GM12874 (cell line): Measurements from ENCODE around the gene PCSK5.

Source experiments
- TF ChIP-seq, protein P1 (sequence below): IDR thresholded peaks from 2 replicates; pipeline ENCODE4 v1.5.1; 2011; ENCODE audit warnings: low read depth, mild to moderate bottlenecking, control low read depth, low read length, moderate library complexity; ENCODE audit not compliant: insufficient read depth

The PCSK5 gene

DNA sequence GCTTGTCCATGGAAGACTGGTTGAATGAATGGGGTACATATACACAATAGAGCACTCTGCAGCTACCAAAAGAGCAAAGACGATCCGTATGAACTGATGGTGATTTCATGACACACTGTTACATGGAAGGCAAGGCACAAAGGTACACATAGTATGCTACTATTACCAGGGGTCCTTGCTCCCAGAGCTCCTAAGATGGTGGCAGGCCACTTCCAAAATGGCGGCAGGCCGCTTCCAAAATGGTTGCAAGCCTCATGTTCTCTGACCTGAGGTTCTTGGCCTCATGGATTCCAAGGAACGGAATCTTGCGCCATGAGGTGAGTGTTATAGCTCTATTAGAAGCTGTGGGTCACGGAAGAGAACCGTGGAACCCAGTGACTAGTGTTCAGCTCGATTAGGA is 356.2 kb downstream of the PCSK5 start:
- TF ChIP-seq, protein P1, sequence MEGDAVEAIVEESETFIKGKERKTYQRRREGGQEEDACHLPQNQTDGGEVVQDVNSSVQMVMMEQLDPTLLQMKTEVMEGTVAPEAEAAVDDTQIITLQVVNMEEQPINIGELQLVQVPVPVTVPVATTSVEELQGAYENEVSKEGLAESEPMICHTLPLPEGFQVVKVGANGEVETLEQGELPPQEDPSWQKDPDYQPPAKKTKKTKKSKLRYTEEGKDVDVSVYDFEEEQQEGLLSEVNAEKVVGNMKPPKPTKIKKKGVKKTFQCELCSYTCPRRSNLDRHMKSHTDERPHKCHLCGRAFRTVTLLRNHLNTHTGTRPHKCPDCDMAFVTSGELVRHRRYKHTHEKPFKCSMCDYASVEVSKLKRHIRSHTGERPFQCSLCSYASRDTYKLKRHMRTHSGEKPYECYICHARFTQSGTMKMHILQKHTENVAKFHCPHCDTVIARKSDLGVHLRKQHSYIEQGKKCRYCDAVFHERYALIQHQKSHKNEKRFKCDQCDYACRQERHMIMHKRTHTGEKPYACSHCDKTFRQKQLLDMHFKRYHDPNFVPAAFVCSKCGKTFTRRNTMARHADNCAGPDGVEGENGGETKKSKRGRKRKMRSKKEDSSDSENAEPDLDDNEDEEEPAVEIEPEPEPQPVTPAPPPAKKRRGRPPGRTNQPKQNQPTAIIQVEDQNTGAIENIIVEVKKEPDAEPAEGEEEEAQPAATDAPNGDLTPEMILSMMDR: no peak

DNA sequence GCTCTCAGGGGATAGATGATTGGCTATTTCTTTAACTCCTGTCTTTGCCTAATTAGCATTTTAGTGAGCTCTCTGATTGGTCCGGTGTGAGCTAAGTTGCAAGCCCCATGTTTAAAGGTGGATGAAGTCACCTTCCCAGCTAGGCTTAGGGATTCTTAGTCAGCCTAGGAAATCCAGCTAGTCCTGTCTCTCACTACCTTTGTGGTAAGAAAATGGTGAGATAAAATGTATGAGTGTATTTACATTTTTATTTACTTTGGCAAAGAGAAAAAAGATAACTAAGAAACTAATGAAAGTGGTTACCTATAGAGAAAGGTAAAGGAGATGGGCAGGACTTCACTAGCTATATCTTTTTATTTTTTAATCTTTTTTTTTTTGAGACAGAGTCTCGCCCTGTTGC is 357.0 kb downstream of the PCSK5 start:
- TF ChIP-seq, protein P1: no peak

DNA sequence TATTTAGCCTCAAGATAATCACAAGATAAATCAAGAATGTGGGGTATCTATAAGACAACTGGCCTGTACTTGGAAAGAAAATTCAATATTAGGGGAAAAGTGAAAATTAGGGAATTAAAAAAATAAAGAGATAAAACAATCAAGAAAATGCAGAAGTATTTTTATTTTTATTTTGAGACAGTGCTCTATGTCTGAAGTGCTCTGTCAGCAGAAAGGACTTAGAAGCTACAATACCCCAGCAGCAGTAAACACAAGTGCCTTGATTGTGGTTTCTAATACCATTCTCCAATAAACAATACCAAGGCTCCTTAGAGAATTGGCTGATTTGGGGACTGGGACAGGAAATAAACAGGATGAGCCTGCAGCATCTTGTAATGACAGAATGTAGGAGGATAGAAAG is 358.8 kb downstream of the PCSK5 start:
- TF ChIP-seq, protein P1: no peak

DNA sequence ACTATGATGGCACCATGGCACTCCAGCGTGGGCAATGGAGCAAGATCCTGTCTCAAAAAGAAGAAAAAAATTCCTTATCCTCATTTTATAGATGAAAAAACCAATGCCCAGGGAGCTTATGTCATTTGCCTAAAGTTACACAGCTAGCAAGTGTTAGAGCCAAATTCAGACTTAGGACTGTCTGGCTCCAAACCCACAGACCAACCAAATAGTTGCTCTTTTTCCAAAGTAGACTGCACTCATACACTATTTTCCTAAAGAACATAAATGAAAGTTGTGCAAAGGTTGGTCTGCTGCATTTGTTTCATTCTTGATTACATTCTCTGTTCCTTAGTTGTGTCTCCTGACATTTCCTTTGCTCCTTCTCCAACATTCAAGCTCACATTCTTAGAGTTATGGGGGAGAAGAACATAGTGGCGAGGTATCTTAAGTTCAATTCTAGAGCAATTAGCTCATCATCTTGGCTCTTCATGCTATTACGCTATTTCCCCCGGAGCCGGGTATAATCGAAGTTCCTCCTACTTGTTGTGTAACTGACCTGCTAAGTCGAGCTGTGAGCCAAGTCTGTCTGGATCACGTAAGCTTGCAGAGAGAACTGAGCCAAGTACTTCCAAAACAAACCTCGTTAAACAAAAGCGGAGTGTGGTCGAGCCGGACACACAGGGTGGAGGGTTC is 365.4 kb downstream of the PCSK5 start:
- TF ChIP-seq, protein P1: no peak

DNA sequence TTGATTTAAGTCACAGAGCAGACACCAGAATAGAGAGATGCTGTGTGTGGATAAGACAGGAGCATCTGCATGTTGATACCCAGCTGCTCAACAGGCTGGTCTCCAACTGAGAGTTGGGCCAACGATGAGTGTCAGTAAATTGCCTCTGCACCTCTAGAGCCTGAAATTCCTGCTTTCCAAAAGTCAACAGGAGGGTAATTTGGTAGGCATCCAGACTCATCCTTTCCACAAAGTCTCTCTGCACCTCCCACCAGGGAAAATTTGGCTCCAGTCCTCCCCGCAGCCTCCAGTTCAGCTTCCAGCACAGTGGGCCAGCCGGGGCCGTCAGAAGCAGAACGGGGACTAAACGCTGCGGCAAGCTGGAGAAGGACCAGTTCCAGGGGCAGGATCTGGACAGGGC is 366.8 kb downstream of the PCSK5 start:
- TF ChIP-seq, protein P1: no peak

DNA sequence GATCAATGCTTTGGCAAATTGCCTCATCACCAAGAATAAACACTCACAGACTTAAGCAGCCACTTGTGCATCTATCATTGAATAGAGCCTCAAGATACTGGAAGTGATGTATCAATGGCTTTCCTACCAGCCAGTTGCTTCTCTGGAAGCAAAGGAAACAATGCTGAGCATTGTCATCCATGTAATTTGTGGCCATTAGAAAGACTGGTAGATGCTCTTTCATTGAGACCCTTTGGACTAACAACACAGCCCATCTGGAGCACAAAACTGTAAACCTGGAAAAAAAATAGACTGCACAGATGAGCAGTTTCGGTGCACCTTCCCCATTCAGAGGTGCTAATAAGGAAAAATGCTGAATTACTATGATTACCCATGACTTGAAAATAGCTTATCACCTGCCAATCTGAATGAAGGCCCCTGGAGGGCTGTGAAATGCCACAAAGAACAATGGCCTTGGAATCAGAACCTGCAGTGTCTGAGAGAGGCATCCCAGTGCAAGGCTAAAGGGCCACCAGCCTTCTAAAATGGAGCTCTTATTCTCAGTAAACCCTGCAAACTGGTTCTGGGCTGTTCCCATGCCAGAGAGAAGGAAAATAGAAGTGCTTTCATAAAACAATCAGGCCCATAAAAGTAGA is 376.3 kb downstream of the PCSK5 start:
- TF ChIP-seq, protein P1: no peak

DNA sequence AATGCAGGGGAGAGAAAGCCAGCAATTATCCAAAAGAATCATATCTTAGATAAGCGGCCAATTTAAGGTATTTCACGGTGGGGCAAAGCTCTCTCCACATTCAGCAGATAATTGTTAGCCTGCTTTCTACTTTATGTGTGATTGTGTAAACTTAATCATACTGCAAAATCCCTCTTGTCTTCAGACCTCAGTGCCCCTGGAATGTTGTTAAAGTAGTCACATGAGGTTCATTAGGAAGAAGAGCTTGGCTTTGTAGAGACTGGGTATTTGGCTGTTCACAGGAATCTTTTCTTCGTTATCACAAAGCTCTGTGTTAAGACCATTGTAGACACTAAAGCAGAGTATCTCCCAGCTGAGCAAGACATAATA is 376.8 kb downstream of the PCSK5 start:
- TF ChIP-seq, protein P1: no peak
